Vagina (tissue), 2 donors: ENCODE data around the gene GNB1L.

ENCODE experiments used
- CTCF ChIP-seq, 3 experiments: fragments of 450-650 bp in 2 of 3; fragments of 200-600 bp in 1 of 3; sonication (generic) in 1 of 3; IDR thresholded peaks; one replicate each; pipeline ENCODE4 v1.5.1; 2017 to 2019; ENCODE audit warnings: antibody characterized with exemption in 3 of 3, mild to moderate bottlenecking in 2 of 3, moderate library complexity in 2 of 3
- POLR2A ChIP-seq, 2 donors: fragments of 450-650 bp; IDR thresholded peaks; one replicate each; pipeline ENCODE4 v1.6.1; 2017; ENCODE audit warnings: antibody characterized with exemption in 2 of 2, mild to moderate bottlenecking in 2 of 2, moderate library complexity in 2 of 2
- POLR2AphosphoS5 ChIP-seq, 2 donors: sonication (generic); formaldehyde crosslinking; IDR thresholded peaks; one replicate each; pipeline ENCODE4 v1.9.0; 2017; ENCODE audit warnings: antibody characterized with exemption in 2 of 2, mild to moderate bottlenecking in 2 of 2, low read depth in 1 of 2; ENCODE audit not compliant: insufficient read depth in 1 of 2

- no peak for TF ChIP-seq CTCF (IDR thresholded peaks at IDR 0.05)
- TF ChIP-seq POLR2A (IDR thresholded peaks at IDR 0.05): no peak
- no peak for TF ChIP-seq POLR2AphosphoS5 (IDR thresholded peaks at IDR 0.05; ENCODE audit: insufficient read depth in 1 of 2, low read depth in 1 of 2)
These were observed 48.4 kb upstream of the GNB1L start for GRCh38 chr22:19903031-19903430.
